GM21367 (cell line): Measurements from ENCODE around the gene CTCFL.
"Not testable (repeated sequence)": the region's sequence is repeated elsewhere in the genome, so short reads cannot be mapped to it uniquely, and the experiment has no call there.

Source experiments
- ATAC-seq: cut with Tn5 transposase; IDR thresholded peaks from one replicate; pipeline ENCODE4 v1.9.1; 2021; ENCODE audit not compliant: unreplicated experiment

Gene CTCFL

DNA sequence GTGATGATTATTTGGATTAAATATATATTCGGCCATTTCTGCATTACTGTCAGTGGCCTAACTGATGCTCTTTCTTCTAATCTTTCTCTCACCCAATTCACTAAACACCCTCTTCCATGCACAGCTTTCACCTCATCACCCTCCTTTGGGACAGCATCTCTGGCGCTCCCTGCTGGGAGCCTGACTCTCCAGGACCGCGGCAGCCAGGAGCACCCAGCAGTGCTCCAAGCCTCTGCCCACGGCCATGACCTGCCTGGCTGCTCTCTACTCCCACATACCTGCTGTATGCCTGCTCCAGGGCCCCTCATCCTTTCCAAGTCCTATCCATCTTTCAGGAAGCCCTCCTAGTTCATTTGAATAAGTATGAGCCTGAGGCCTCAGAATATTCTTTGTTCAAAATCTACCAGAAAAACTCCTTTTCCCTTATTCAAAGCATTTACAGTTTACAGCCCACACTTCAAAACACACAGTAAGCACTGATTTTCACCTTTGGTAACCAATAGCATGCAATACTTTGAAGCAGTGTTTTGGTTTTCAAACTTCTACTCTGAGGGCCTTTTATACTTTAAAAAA is 15.2 kb downstream of the CTCFL start:
- ATAC-seq, result no peak

DNA sequence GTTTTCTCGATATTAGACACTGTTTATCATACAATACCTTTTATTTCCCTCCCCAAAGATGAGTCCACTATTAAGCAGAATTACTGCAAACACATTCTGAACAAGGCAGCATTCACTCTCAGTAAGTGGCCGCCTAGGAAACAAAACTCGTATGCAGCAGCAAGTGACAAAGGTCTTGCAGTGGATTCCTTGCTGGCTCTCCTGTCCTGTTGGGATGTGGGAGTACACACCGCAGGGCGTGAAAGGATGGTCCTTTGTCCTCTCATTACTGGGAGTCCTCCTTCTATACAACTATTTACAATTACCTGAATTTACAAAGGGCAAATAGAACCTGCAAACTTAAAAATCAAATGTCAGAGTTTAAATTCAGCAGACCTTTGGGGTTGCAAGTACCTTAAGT is 16.1 kb downstream of the CTCFL start:
- no peak for ATAC-seq

DNA sequence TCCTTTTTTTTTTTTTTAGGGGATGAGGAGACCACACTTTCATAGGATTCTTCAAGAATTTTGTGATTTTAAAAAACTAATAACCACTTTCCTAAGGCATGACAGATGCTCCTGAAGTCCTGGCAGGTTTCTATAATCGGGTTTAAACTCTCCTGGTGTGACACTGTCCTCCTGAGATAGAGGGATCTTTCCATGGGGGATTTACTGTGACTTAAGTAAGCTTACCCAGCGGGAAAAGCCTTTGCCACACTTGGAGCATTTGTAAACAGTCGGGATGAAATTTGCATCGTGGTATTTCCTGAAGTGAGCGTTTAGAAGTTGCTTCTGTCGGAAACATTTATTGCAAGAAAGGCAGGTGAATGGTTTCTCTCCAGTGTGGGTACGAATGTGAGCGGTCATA is 16.6 kb downstream of the CTCFL start:
- no peak for ATAC-seq

DNA sequence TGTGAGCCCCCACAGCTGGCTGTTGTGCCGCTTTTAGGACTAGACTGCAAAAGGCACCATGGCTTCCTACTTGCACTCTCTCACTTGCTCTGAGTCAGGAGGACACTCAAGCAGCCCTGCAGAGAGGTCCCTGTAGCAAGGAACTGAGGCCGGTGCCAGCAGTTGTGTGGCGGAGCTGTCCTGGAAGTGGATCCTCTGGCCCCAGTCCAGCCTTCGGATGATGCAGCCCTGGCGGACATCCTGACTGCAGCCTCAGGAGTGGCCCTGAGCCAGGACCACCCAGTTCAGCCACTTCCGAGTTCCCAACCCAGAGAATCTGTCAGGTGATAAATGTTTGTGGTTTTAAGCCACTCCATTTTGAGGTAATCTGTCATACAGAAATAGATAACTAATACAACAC is 17.5 kb downstream of the CTCFL start:
- no peak for ATAC-seq

DNA sequence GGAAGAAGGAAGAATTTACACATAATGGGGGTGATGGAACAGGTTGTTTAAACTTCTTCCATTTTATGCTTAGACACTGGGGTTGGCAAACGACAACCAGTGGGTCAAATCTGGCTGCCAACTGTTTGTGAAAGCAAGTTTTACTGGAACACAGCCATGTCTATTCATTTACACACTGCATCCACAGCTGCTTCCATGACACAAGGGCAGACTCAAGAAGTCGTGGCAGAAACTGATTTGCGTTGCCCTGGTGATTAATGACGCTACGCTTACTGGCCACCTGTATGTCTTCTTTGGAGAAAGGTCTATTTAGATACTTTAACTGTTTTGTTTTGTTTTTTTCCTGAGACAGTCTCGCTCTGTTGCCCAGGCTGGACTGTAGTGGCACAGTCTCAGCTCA is 19.0 kb downstream of the CTCFL start:
- ATAC-seq, result no peak

DNA sequence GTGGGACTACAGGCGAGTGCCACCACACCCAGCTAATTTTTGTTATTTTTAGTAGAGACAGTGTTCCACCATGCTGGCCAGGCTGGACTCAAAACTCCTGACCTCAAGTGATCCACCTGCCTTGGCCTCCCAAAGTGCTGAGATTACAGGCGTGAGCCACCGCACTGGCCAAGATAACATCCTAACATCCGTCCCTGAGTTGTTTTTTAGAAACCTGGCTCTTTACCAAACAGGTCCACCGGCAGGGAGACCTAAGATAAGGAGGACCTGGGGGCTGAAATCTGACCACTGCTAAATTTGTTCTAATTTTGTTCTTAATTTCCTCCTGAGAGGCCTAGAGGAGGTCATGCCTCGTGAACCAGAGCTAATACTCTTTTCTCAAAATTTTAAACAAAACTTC is 20.5 kb downstream of the CTCFL start:
- ATAC-seq, result no peak

DNA sequence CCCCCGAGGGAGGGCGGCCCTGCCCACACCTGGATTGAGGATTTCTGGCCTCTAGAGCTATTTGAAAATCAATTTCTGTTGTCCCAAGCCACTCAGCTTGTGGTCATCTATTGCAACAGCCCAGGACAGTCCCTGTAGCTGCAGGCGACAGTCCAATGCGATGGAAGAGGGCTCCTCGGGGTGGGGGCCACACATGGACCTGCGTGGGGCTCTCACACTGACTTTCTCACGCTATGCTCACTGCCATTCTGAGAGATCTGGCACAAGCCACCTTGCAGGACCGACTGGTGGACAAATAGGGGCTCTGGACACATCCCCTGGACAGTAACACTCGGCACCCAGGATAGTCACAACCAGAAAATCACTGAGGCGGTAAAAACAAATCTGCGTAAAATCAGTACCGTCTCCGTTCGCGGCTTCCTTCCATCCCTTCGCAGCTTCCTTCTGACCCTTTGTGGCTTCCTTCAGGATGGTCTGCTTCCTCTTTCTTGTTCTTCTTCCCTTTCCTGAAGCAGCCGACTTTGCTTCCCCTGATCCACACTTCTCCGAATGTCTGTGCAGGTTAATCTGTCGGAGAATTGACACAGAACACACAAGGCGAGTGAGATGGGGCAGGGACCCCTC is 21.8 kb downstream of the CTCFL start:
- ATAC-seq, result no peak

DNA sequence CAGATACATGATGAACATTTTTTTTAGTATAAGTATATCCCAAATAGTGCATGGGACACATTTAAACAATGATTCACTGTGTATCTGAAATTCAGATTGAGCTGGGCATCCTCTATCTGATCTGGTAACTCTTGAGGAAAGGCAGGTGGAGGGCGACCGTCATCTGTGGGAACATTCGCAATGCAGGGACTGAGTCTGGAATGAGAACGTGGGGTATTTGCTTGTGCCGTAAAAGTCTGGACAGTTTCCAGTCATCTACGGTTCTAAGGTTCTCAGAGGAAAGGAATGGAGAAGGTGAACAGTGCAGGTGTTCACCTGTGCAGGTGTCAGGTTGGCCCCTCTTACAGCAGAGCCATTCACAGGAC is 22.6 kb downstream of the CTCFL start:
- ATAC-seq, result no peak

DNA sequence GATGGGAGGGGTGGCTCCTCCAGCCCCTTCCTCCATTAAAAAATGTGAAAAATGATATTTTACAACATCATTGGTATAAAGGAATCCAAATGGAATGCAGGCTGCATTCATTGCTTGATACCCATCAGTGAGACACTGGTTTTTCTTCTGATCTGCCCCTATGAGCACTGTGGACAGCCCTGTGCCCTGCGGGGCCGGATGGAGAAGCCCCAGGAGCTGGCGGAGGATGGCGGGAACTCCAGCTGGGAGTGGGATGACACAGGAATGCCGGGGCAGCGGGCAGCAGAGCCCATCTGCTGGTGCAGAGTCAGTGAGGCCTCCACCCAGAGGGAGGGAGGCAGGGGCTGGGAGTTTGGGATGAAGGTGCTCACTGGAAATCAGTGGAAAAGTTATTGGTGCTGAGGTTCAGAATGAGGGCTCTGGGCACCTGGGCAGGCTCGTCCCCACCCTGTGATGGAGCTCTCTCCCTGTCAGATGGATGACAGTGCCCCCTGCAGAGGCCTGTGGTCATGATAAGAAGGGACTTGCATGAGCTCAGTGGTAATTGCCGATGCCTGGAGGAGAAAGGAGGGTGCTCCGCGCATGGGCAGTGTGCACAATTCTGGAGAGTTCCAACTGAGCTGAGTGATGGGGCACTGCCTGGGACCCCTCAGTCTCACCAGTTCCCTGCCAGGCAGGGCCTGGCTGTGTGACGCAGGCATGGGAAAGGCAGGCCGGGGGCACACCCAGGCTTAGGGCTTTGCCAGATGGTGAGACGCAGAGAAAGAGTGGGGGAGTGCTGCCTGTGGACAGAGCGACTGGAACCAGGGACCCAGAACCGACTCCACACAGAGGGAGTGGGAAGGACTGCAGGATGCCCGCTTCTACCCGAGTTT is 23.2 kb downstream of the CTCFL start:
- ATAC-seq, result no peak

DNA sequence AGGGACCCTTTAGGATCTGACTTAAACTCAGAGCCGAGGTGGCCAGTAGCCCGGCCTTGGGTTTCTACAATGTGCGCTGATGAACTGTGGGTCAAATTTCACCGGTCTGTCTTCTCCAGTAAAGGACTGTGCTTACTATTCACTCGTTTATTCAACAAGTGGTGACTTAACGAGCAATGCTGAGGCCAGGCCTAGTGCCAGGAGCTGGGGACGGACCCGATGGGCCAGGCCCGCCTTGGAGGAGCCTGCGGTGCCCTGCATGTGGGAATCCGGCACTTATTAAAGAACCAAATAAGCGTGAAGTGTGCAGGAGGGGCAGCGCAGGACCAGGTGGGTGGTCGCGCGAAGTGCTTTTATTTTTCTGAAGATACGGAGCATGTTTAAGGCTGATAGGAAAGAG is 24.0 kb downstream of the CTCFL start:
- no peak for ATAC-seq

DNA sequence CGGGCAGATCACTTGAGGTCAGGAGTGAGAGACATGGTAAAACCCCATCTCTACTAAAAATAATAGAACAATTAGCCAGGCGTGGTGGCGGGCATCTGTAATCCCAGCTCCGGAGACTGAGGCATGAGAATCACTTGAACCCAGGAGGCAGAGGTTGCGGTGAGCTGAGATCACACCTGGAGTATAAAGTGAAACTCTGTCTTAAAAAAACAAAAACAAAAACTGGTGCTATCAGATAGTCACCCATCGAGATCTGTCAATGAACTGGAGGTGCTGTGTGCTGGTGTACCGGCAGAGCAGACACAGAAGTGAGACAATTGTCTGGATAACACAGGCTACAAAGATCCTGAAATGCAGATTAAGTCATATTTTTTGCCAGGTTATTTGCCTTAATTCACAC is 24.7 kb downstream of the CTCFL start:
- ATAC-seq, result no peak

DNA sequence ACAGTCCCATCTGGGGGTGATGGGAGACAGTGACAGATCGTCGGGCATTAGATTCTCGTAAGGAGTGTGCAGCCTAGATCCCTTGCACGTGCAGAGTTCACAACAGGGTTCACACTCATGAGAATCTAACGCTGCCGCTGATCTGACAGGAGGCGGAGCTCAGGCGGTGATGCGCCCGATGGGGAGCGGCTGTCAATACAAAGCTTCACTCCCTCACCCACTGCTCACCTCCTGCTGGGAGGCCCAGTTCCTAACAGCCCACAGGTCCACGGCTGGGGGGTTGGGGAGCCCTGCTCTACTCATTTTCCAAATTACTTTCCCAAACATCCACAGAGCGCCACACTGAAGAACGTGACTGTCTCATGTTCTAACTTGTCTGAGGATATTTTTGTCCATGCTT is 25.3 kb downstream of the CTCFL start:
- ATAC-seq, result no peak

DNA sequence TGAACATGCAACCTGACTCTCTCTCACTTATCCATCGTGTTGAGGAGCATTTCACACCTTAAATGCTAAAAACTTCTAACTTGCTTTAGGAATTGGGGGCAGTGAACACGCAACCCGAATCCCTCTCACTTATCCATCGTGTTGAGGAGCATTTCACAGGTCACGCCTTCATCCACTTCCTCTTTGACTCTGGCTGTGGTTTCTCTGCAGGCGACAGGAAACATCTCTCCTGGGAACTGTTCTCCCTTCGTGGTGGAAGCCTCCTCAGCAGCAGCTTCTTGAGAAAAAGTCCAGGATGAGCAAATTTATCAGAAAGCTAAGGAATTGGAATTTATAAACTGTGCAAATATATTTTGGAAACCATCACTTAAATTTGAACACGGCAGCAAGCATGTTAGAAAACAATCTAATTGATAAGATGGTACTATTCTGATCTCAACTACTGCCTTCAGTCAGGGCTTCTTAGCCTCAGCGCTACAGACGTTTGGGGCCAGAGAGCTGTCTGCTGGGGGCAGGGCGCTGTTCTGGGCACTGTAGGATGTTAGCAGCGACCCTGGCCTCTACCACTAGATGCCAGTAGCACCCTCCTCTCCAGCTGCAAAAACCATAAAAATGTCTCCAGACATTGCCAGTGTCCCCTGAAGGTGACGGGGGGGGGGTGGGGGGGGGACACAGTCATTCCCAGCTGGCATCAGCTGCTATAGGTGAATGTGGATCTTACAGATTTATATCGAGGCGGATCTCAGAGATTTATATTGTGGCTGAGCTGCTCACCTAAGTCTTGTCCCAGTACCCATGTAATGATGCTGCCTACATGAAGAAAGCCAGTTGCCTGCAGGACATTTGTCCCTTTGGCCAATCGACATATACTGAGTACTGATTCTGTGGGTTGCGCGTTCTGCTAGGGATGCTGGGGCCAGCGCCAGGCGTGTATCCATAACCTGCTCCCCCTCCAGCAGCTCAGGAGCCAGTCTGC is 26.2 kb downstream of the CTCFL start:
- ATAC-seq, result no peak

DNA sequence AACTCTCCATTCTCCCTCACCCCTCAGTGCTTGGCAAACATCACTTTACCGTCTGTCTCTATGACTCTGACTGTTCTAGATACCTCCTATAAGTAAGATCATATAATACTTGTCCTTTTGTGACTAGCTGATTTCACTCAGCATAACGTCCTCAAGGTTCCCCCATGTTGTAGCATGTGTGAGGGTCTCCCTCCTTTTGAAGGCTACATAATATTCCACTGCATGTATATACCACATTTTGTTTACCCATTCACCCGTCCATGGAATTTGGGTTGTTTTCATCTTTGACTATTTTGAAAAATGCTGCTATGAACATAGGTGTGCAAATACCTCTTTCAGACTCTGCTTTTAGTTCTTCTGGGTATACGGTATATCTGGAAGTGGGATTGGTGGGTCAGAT is 28.3 kb downstream of the CTCFL start:
- ATAC-seq, result no peak

DNA sequence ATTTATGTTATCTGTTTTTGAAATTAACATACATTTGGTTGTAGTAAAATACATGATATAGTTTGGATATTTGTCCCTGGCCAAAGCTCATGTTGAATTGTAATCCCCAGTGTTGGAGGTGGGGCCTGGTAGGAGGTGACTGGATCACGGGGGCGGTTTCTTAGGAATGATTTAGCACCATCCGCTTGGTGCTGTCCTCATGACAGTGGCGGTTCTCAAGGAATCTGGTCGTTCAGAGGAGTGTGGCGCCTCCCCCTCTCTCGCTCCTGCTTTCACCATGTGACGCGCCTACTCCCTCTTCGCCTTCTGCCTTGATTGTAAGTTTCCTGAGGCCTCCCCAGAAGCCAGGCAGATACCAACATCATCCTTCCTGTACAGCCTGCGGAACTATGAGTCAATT is 29.0 kb downstream of the CTCFL start:
- no peak for ATAC-seq

DNA sequence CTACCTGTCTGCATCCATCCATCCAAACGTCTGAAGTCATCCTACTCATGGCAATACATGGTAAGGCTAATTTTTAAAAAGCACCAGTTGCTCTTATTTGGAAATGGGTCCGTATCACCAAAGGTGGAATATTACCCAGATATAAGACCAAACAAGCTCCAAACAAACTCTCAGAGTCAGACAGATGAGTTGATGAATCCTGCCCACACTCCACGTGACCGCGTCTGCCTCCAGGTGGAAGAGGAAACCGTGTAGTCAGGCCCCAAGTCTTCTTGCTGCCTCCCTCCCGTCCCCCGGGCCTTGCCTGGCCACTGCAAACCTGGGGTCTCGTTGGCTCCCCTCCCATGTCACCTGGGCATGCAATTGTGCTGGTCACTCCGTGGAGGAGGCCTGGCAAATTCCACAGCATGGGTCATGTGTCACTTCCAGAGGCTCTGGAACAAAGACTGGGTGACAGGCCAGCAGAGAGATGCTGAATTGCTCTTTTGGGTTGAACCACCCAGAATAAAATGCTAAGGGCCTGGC is 31.8 kb downstream of the CTCFL start:
- ATAC-seq, result no peak

DNA sequence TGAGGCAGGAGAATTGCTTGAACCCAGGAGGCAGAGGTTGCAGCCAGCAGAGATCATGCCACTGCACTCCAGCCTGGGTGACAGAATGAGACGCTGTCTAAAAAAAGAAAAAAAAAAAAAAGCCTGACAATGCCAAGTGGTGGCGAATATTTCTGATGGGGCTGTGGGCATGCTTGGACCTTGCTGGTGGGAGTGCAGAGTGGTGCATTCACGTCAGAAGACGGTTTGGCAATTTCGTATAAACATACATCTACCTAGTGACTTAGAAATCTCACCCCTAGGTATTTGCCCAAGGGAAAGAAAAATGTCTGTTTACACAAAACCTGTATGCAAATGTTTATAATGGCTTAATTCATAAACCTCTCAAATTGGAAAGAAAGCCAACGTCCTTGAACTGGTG is 33.6 kb downstream of the CTCFL start:
- ATAC-seq, result no peak

DNA sequence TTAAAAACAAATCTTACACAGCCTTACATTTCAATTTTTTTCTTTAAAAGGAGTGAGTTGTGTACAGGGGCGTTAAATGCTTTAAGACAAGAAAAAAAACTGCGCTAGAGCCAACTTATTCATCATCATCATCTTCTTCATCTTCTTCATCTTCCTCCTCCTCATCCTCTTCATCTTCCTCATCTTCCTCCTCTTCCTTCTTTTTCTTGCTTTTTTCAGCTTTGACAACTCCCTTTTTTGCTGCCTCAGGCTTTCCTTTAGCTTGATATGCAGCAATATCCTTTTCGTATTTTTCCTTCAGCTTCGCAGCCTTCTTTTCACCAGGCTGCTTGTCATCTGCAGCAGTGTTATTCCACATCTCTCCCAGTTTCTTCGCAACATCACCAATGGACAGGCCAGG is 36.7 kb downstream of the CTCFL start:
- ATAC-seq, result not testable (repeated sequence)

DNA sequence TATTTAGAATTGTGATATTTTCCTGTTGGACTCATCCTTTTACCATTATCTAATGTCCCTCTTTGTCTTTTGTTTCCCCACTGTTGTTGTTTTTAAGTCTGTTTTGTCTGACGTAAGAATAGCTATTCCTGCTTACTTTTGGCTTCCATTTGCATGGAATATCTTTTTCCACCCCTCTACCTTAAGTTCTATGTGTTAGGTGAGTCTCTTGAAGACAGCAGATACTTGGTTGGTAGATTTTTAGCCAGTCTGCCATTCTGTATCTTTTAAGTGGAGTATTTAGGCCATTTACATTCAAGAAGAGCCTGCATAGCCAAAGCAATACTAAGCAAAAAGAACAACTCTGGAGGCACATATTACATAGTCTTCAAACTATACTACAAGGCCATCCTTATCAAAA is 39.2 kb downstream of the CTCFL start:
- no peak for ATAC-seq

DNA sequence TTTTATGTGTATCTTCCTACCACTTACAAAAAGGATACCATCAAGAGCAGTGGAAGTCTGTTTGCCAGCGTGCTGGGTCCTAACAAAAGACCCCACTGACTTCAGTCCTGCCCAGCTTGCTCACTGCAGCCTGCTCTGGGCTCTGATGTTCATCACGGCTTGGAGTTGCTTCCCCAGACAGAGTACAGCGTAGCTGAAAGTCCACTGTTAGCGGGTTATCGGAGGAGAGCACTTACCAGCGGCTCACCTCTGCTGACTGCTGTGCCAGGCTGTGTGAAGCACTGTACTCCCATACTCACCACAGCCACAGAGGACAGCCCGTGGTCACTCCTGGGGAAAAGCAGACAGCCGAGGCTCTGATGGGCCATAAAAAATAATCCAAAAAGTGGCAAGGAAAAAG is 40.2 kb downstream of the CTCFL start:
- ATAC-seq, result no peak
